ENCODE measurements around the gene ZNF385A. TPM values are rescaled to one million over a fixed set of nuclear protein-coding genes. Genes with fewer than 3 reads are reported as not detected.

Gene ZNF385A
- total and polyA plus RNA-seq, 2 donors (not counting 3 experiments of a cell fraction or from before 2014, with no cell fraction given): 1.6 to 7.9 TPM

GRCh38 chr12:54420766-54421144, 36.2 kb upstream of the ZNF385A start:
- no peak for TF ChIP-seq POLR2AphosphoS5 (IDR thresholded peaks at IDR 0.05; ENCODE audit: insufficient read depth, low read depth, low read length)
- TF ChIP-seq EZH2 (IDR thresholded peaks at IDR 0.05; ENCODE audit: borderline replicate concordance, low read depth, low read length, severe bottlenecking): no peak
- no peak for TF ChIP-seq JUN (IDR thresholded peaks at IDR 0.05; ENCODE audit: borderline replicate concordance, insufficient read depth, insufficient read length, low read depth)
- no peak for TF ChIP-seq CTCF (IDR thresholded peaks at IDR 0.05; ENCODE audit: extremely low read depth in 1 of 2, insufficient read depth in 1 of 2, low read depth in 1 of 2, low read length in 2 of 2)
- no peak for TF ChIP-seq FOS (IDR thresholded peaks at IDR 0.05; ENCODE audit: borderline replicate concordance, insufficient read depth, low read length)
- Histone ChIP-seq H3K9me1 (replicated peaks; ENCODE audit: control insufficient read depth, extremely low read depth, insufficient read depth, low read length) (no peaks in the 10 kb centered on the region), H3K4me2 (ENCODE audit: insufficient read depth, low read length) (peak overlapping the region; percentile 59), H3K36me3 (ENCODE audit: control insufficient read depth in 2 of 2, extremely low read depth in 1 of 2, insufficient read depth in 2 of 2, low read length in 2 of 2) (peaks cover 0 to 4% of the 10 kb centered on the region in 2 experiments), H3K4me1 (ENCODE audit: control insufficient read depth, extremely low read depth, insufficient read depth, low read length) (peaks cover 70% of the 10 kb centered on the region), H3K27ac (ENCODE audit: insufficient read depth, low read depth, low read length) (peak overlapping the region; percentile 79), H3K4me3 (replicated peaks in 1 of 3; ENCODE audit: insufficient read depth in 1 of 3, low read depth in 1 of 3, low read length in 3 of 3) (no peak overlapping the region), H3K27me3 (ENCODE audit: control insufficient read depth in 2 of 2, insufficient read depth in 2 of 2, low read length in 2 of 2) (no peaks in the 10 kb centered on the region), H3K79me2 (ENCODE audit: control insufficient read depth, insufficient read depth, low read length) (peaks cover 44% of the 10 kb centered on the region), H2AFZ (ENCODE audit: low read depth, low read length) (no peak overlapping the region), H3K9ac (replicated peaks; ENCODE audit: extremely low read depth, insufficient read depth, low read length) (peak overlapping the region; percentile 49), H4K20me1 (replicated peaks; ENCODE audit: control insufficient read depth, extremely low read depth, insufficient read depth, low read length) (no peaks in the 10 kb centered on the region), H3K9me3 (replicated peaks; ENCODE audit: control insufficient read depth, insufficient read depth, low read length) (no peaks in the 10 kb centered on the region)
- ChIA-PET POLR2A (interaction anchor here (1.1 kb wide), 2 partner anchors 10 to 12 kb away, joined by 3 to 5 read pairs; no protein-coding TSS in a partner anchor), CTCF (interaction anchor here (1.4 to 11.8 kb wide), 6 partner anchors 8 to 21 kb away, joined by 3 to 136 read pairs (median 18); no protein-coding TSS in a partner anchor)
- intact Hi-C loops (cut with micrococcal nuclease): no loop called here
- DNase-seq (ENCODE audit: low read depth, low spot score) (peak; percentile 60), FAIRE-seq (no peak)
- dilution Hi-C loops (cut with MboI; ENCODE audit: extremely low pct_ligation_motif_present, low sequenced_read_pairs): no loop called here
- no TSS peak for BruUV-seq (replicated peaks)

Data from endothelial cell of umbilical vein (primary cell).